IMR-90 (cell line): ENCODE data around the gene DAAM2. TPM values are rescaled to one million over a fixed set of nuclear protein-coding genes. Genes with fewer than 3 reads are reported as not detected.
A peak's percentile ranks its signal among the peaks of the same experiment; 100 is the strongest.

Experiments
- ATAC-seq: fragments of 200-7000 bp; cut with Tn5 transposase; 2 replicates; pipeline ENCODE4 v1.9.1; 2020; ENCODE audit warnings: low read depth, mild to moderate bottlenecking, moderate library complexity
- BruUV-seq: library from RNA; stranded (reverse); fragments of 400-500 nt; replicated peaks from 2 replicates; lab custom pipeline; 2021; lab: Mats Ljungman, UMichigan
- CTCF ChIA-PET: fragments of 300-600 bp; formaldehyde crosslinking; extraction: SDS; loops from one replicate; lab custom pipeline; 2021; ENCODE audit warnings: antibody characterized with exemption; lab: Yijun Ruan, JAX
- POLR2A ChIA-PET: fragments of 300-600 bp; sonication (Branson Sonifier 250); formaldehyde crosslinking; loops from one replicate; lab custom pipeline; 2022; ENCODE audit warnings: antibody characterized with exemption; ENCODE audit not compliant: unreplicated experiment; lab: Charles Lee
- DNase-seq: peaks from one replicate; pipeline ENCODE4 v3.0.0; 2013
- H2AFZ ChIP-seq: replicated peaks from 2 replicates; pipeline ENCODE3; 2013; ENCODE audit warnings: low read length, mild to moderate bottlenecking; ENCODE audit not compliant: poor library complexity
- H2AK5ac ChIP-seq: 2 replicates; pipeline ENCODE4 v1.6.1; 2013; ENCODE audit warnings: low read depth, low read length, inconsistent platforms
- H2AK9ac ChIP-seq: replicated peaks from 2 replicates; pipeline ENCODE3; 2013; ENCODE audit warnings: mild to moderate bottlenecking, low read depth, low read length, moderate library complexity; ENCODE audit not compliant: poor library complexity
- H2BK120ac ChIP-seq: 2 replicates; pipeline ENCODE4 v1.6.1; 2013; ENCODE audit warnings: low read depth, low read length, inconsistent platforms
- H2BK15ac ChIP-seq: 3 replicates; pipeline ENCODE4 v1.6.1; 2013; ENCODE audit warnings: low read depth, low read length, inconsistent platforms
- H2BK20ac ChIP-seq: 2 replicates; pipeline ENCODE4 v1.6.1; 2013; ENCODE audit warnings: low read depth, mild to moderate bottlenecking, inconsistent platforms, low read length, moderate library complexity
- H2BK5ac ChIP-seq: 2 replicates; pipeline ENCODE4 v1.6.1; 2013; ENCODE audit warnings: mild to moderate bottlenecking, low read depth, low read length, inconsistent platforms; ENCODE audit not compliant: poor library complexity, severe bottlenecking
- H3K14ac ChIP-seq: replicated peaks from 2 replicates; pipeline ENCODE4 v1.6.1; 2013; ENCODE audit warnings: low read depth, low read length, inconsistent platforms
- H3K18ac ChIP-seq: 2 replicates; pipeline ENCODE4 v1.6.1; 2013; ENCODE audit warnings: low read depth, low read length, control low read depth
- H3K23ac ChIP-seq: 2 replicates; pipeline ENCODE4 v1.6.1; 2013; ENCODE audit warnings: low read depth, low read length, inconsistent platforms
- H3K27ac ChIP-seq: 2 replicates; pipeline ENCODE4 v1.5.1; 2013; ENCODE audit warnings: mild to moderate bottlenecking, control low read depth, low read length; ENCODE audit not compliant: insufficient read depth
- H3K27me3 ChIP-seq: 2 replicates; pipeline ENCODE4 v1.6.1; 2013; ENCODE audit warnings: low read length; ENCODE audit not compliant: control insufficient read depth, insufficient read depth
- H3K36me3 ChIP-seq: 2 replicates; pipeline ENCODE4 v1.6.1; 2013; ENCODE audit warnings: low read length, mixed read lengths; ENCODE audit not compliant: control insufficient read depth, insufficient read depth
- H3K4ac ChIP-seq: 2 replicates; pipeline ENCODE4 v1.6.1; 2013; ENCODE audit warnings: low read depth, low read length, inconsistent platforms
- H3K4me1 ChIP-seq: 2 replicates; pipeline ENCODE4 v1.6.1; 2013; ENCODE audit warnings: low read length, mixed read lengths; ENCODE audit not compliant: control insufficient read depth, insufficient read depth
- H3K4me2 ChIP-seq: 2 replicates; pipeline ENCODE4 v1.6.1; 2013; ENCODE audit warnings: low read depth, mild to moderate bottlenecking, control low read depth, low read length, moderate library complexity
- H3K4me3 ChIP-seq: 2 replicates; pipeline ENCODE4 v1.5.1; 2013; ENCODE audit warnings: low read depth, mild to moderate bottlenecking, control low read depth, low read length, moderate library complexity; ENCODE audit not compliant: insufficient read depth
- H3K56ac ChIP-seq: 2 replicates; pipeline ENCODE4 v1.6.1; 2013; ENCODE audit warnings: low read length, inconsistent platforms; ENCODE audit not compliant: insufficient read depth; ENCODE audit errors: extremely low read depth
- H3K79me1 ChIP-seq, 2 experiments: 2 replicates each; pipeline ENCODE4 v1.6.1; 2013; ENCODE audit warnings: low read length in 2 of 2, inconsistent platforms in 1 of 2, low read depth in 1 of 2
- H3K9ac ChIP-seq: 2 replicates; pipeline ENCODE4 v1.6.1; 2013; ENCODE audit warnings: low read depth, low read length, control low read depth
- H3K9me1 ChIP-seq: 2 replicates; pipeline ENCODE4 v1.6.1; 2013; ENCODE audit warnings: low read length, inconsistent platforms; ENCODE audit not compliant: insufficient read depth
- H3K9me3 ChIP-seq: 2 replicates; pipeline ENCODE4 v1.6.1; 2013; ENCODE audit warnings: low read length; ENCODE audit not compliant: control insufficient read depth, insufficient read depth
- H4K20me1 ChIP-seq: 2 replicates; pipeline ENCODE4 v1.6.1; 2013; ENCODE audit warnings: low read length, inconsistent platforms; ENCODE audit not compliant: insufficient read depth
- H4K5ac ChIP-seq: 2 replicates; pipeline ENCODE4 v1.6.1; 2013; ENCODE audit warnings: mild to moderate bottlenecking, low read depth, low read length, control low read depth
- H4K8ac ChIP-seq, 2 experiments: 2 replicates each; pipeline ENCODE4 v1.6.1; 2013; ENCODE audit warnings: low read depth in 2 of 2, low read length in 2 of 2, control low read depth in 1 of 2, inconsistent platforms in 1 of 2
- H4K91ac ChIP-seq: 2 replicates; pipeline ENCODE4 v1.6.1; 2013; ENCODE audit warnings: low read depth, low read length, inconsistent platforms; ENCODE audit not compliant: insufficient read depth
- BHLHE40 ChIP-seq: fragments of 150-350 bp; IDR thresholded peaks from 2 replicates; pipeline ENCODE4 v1.6.1; 2016; ENCODE audit warnings: mild to moderate bottlenecking, low read depth, low read length
- CEBPB ChIP-seq: IDR thresholded peaks from 2 replicates; pipeline ENCODE4 v1.6.1; 2012; ENCODE audit warnings: low read depth, low read length, improper control_type of control experiment
- CHD1 ChIP-seq: IDR thresholded peaks from 2 replicates; pipeline ENCODE4 v1.6.1; 2012; ENCODE audit warnings: low read depth, low read length, improper control_type of control experiment
- ELK1 ChIP-seq: fragments of 150-350 bp; IDR thresholded peaks from 2 replicates; pipeline ENCODE4 v1.6.1; 2016; ENCODE audit warnings: low read depth, mild to moderate bottlenecking, low read length, moderate library complexity, borderline replicate concordance
- FOS ChIP-seq: fragments of 150-350 bp; IDR thresholded peaks from 2 replicates; pipeline ENCODE4 v1.6.1; 2016; ENCODE audit warnings: low read depth, low read length
- MAZ ChIP-seq: IDR thresholded peaks from 2 replicates; pipeline ENCODE4 v1.6.1; 2012; ENCODE audit warnings: low read depth, mild to moderate bottlenecking, low read length, improper control_type of control experiment, moderate library complexity, borderline replicate concordance
- MXI1 ChIP-seq: IDR thresholded peaks from 2 replicates; pipeline ENCODE4 v1.6.1; 2012; ENCODE audit warnings: low read depth, mild to moderate bottlenecking, low read length, moderate library complexity, borderline replicate concordance
- NFE2L2 ChIP-seq: fragments of 150-350 bp; IDR thresholded peaks from 2 replicates; pipeline ENCODE4 v1.6.1; 2016; ENCODE audit warnings: low read depth, mild to moderate bottlenecking, low read length
- POLR2A ChIP-seq: IDR thresholded peaks from 2 replicates; pipeline ENCODE4 v1.6.1; 2012; ENCODE audit warnings: mild to moderate bottlenecking, low read depth, low read length
- RAD21 ChIP-seq: IDR thresholded peaks from 2 replicates; pipeline ENCODE4 v1.6.1; 2012; ENCODE audit warnings: low read length, improper control_type of control experiment
- RCOR1 ChIP-seq: IDR thresholded peaks from 2 replicates; pipeline ENCODE4 v1.6.1; 2012; ENCODE audit warnings: mild to moderate bottlenecking, low read length, improper control_type of control experiment; ENCODE audit not compliant: insufficient replicate concordance
- RFX5 ChIP-seq: IDR thresholded peaks from 2 replicates; pipeline ENCODE4 v1.8.0; 2012; ENCODE audit warnings: low read depth, mild to moderate bottlenecking, low read length, moderate library complexity
- SMC3 ChIP-seq: fragments of 150-350 bp; IDR thresholded peaks from 2 replicates; pipeline ENCODE4 v1.6.1; 2016; ENCODE audit warnings: low read depth, mild to moderate bottlenecking, antibody characterized with exemption, low read length, moderate library complexity
- WGBS, 2 experiments: methylation state at CpG; one replicate each; pipeline versions ENCODE4 v1.1.5 to v1.1.7; 2013; ENCODE audit warnings: missing lambda C conversion rate in 2 of 2; ENCODE audit not compliant: insufficient read length in 1 of 2; ENCODE audit errors: extremely low coverage in 2 of 2; 5-methylcytosine and 5-hydroxymethylcytosine counted together
- dilution Hi-C: fragments of 300-500 bp; cut with HindIII; formaldehyde crosslinking; loops from one replicate; pipeline ENCODE4 v1.14.3; 2018; ENCODE audit warnings: low sequenced_read_pairs; ENCODE audit not compliant: unreplicated experiment
- in situ Hi-C: fragments of 300-500 bp; cut with MboI; formaldehyde crosslinking; loops from 3 replicates; pipeline ENCODE4 v1.14.3; 2019; ENCODE audit warnings: low sequenced_read_pairs, inconsistent platforms, mixed read lengths
- intact Hi-C: fragments of 100-400 bp; cut with micrococcal nuclease; formaldehyde crosslinking; loops from 2 replicates; pipeline ENCODE4 v1.10.0; 2022
- polyA plus RNA-seq, 3 experiments: library from polyadenylated mRNA; depleted of rRNA; stranded (reverse); fragments of >200 nt; gene quantifications; 2 replicates each; pipeline ENCODE4 v1.2.3, GENCODE V29; 2012; ENCODE audit warnings: low replicate concordance in 1 of 3
- total RNA-seq: library from RNA; depleted of rRNA; stranded (reverse); fragments of >200 nt; gene quantifications from 2 replicates; pipeline ENCODE4 v1.2.3, GENCODE V29; 2012

The DAAM2 gene
- total and polyA plus RNA-seq, 2 of the 4 experiments (the other 2 are of a cell fraction) = 11.2 to 12.9 TPM

- Histone ChIP-seq H3K36me3 (peaks cover 6% of the 10 kb centered on the region; the same call in 1 of the 2 replicates), H4K20me1 (no peaks in the 10 kb centered on the region), H3K14ac (no peak overlapping the region), H2AFZ (no peak overlapping the region), H3K4ac (no peak overlapping the region), H2BK15ac (no peak overlapping the region), H3K9ac (no peak overlapping the region), H2AK5ac (no peak overlapping the region), H3K4me1 (peaks cover 23% of the 10 kb centered on the region), H3K27me3 (no peaks in the 10 kb centered on the region), H3K27ac (no peak overlapping the region), H3K23ac (no peak overlapping the region), H3K79me1 (peaks cover 0 to 8% of the 10 kb centered on the region in 2 experiments; a peak in 1 of 4 replicates), H4K91ac (no peak overlapping the region; the same call in 1 of the 2 replicates), H3K9me1 (peaks cover 8% of the 10 kb centered on the region), H2BK120ac (no peak overlapping the region), H2AK9ac (peak overlapping the region; percentile 13), H3K18ac (no peak overlapping the region), H3K4me3 (no peak overlapping the region), H4K5ac (no peak overlapping the region), H4K8ac (no peak overlapping the region), H2BK20ac (no peak overlapping the region), H2BK5ac (no peak overlapping the region), H3K9me3 (no peaks in the 10 kb centered on the region), H3K56ac (no peak overlapping the region), H3K4me2 (no peak overlapping the region)
- intact Hi-C loops = no loop called here
- TF ChIP-seq POLR2A (no peak), ELK1 (no peak), FOS (no peak), NFE2L2 (no peak), MAZ (no peak), CEBPB (no peak), SMC3 (no peak), RAD21 (no peak), CHD1 (no peak), MXI1 (no peak), RFX5 (no peak), BHLHE40 (no peak), RCOR1 (no peak)
- ChIA-PET POLR2A (no interaction called here), CTCF (interaction anchor here (1.0 kb wide), 1 partner anchor 13 kb away, joined by 5 read pairs; no protein-coding TSS in a partner anchor)
- ATAC-seq (no peak), DNase-seq (no peak)
- dilution Hi-C loops = no loop called here
- no TSS peak for BruUV-seq
- WGBS, 2 experiments = 94% methylated on average over 5 of the region's 9 CpGs; no CpG with 5 or more reads in 1 of the 2 experiments
- in situ Hi-C loops = no loop called here
Measured at GRCh38 chr6:39852324-39852723, 60.1 kb downstream of the DAAM2 start.
